NOMO-1 (cell line): ENCODE results near the gene ARL15.
"Not testable (repeated sequence)": the region's sequence is repeated elsewhere in the genome, so short reads cannot be mapped to it uniquely, and the experiment has no call there.

ENCODE experiments used
- DNase-seq, 2 experiments: peaks; one replicate each; lab custom pipeline; 2025; ENCODE audit not compliant: unreplicated experiment in 2 of 2; lab: John Stamatoyannopoulos, UW

ARL15 gene

GRCh38 chr5:54103871-54104270, 206.5 kb downstream of the ARL15 start:
- DNase-seq: no peak

- no peak for DNase-seq
These were observed 212.1 kb downstream of the ARL15 start for GRCh38 chr5:54098267-54098666.

- DNase-seq: peak in 1 of 2 experiments; percentile 21
These were observed 214.4 kb downstream of the ARL15 start for GRCh38 chr5:54095969-54096368.

GRCh38 chr5:54094706-54095105, 215.7 kb downstream of the ARL15 start:
- no peak for DNase-seq

- DNase-seq: no peak
These were observed 216.5 kb downstream of the ARL15 start for GRCh38 chr5:54093861-54094260.

- DNase-seq: no peak
These were observed 217.3 kb downstream of the ARL15 start for GRCh38 chr5:54093081-54093492.

- no peak for DNase-seq
These were observed 218.9 kb downstream of the ARL15 start for GRCh38 chr5:54091307-54092130.

- DNase-seq: no peak
These were observed 219.8 kb downstream of the ARL15 start for GRCh38 chr5:54090495-54091120.

GRCh38 chr5:54088081-54088480, 222.3 kb downstream of the ARL15 start:
- no peak for DNase-seq

- no peak for DNase-seq
These were observed 222.9 kb downstream of the ARL15 start for GRCh38 chr5:54087436-54087835.

GRCh38 chr5:54086191-54086590, 224.2 kb downstream of the ARL15 start:
- no peak for DNase-seq

GRCh38 chr5:54084696-54085095, 225.7 kb downstream of the ARL15 start:
- no peak for DNase-seq

- no peak for DNase-seq
These were observed 226.5 kb downstream of the ARL15 start for GRCh38 chr5:54083851-54084250.

- no peak for DNase-seq
These were observed 227.1 kb downstream of the ARL15 start for GRCh38 chr5:54083245-54083644.

- no peak for DNase-seq
These were observed 229.0 kb downstream of the ARL15 start for GRCh38 chr5:54081415-54081814.

GRCh38 chr5:54080831-54081230, 229.5 kb downstream of the ARL15 start:
- DNase-seq: peak; percentile 50 to 60

GRCh38 chr5:54073735-54074134, 236.6 kb downstream of the ARL15 start:
- DNase-seq: no peak

- no peak for DNase-seq
These were observed 237.2 kb downstream of the ARL15 start for GRCh38 chr5:54073131-54073530.

GRCh38 chr5:54066433-54066832, 243.9 kb downstream of the ARL15 start:
- no peak for DNase-seq

GRCh38 chr5:54063817-54064216, 246.6 kb downstream of the ARL15 start:
- no peak for DNase-seq

- DNase-seq: no peak
These were observed 247.4 kb downstream of the ARL15 start for GRCh38 chr5:54062958-54063357.

- not testable (repeated sequence) for DNase-seq
These were observed 249.5 kb downstream of the ARL15 start for GRCh38 chr5:54060919-54061318.
